HEK293 (cell line): ENCODE measurements around the gene ANGPTL4.

Experiments
- CTCF ChIP-seq: fragments of 450-650 bp; formaldehyde crosslinking; IDR thresholded peaks from 2 replicates; pipeline ENCODE4 v1.5.1; 2016; ENCODE audit warnings: missing biosample characterization, missing genetic modification characterization
- ELK4 ChIP-seq: IDR thresholded peaks from 2 replicates; pipeline ENCODE4 v1.6.1; 2011; ENCODE audit warnings: mild to moderate bottlenecking, low read depth, low read length, borderline replicate concordance
- KLF9 ChIP-seq: fragments of 450-650 bp; formaldehyde crosslinking; IDR thresholded peaks from 2 replicates; pipeline ENCODE4 v1.5.1; 2016; ENCODE audit warnings: missing biosample characterization, missing genetic modification characterization, low read depth
- ZBTB17 ChIP-seq: fragments of 450-650 bp; formaldehyde crosslinking; IDR thresholded peaks from 2 replicates; pipeline ENCODE4 v1.5.1; 2016; ENCODE audit warnings: missing biosample characterization, missing genetic modification characterization
- ZBTB26 ChIP-seq: fragments of 450-650 bp; formaldehyde crosslinking; optimal IDR thresholded peaks from 2 replicates; pipeline ENCODE3; 2016; ENCODE audit warnings: missing biosample characterization, mild to moderate bottlenecking, missing genetic modification characterization
- ZNF146 ChIP-seq: fragments of 450-650 bp; formaldehyde crosslinking; IDR thresholded peaks from 2 replicates; pipeline ENCODE4 v1.5.1; 2016; ENCODE audit warnings: missing biosample characterization, missing genetic modification characterization
- ZNF24 ChIP-seq: fragments of 450-650 bp; formaldehyde crosslinking; IDR thresholded peaks from 2 replicates; pipeline ENCODE4 v1.5.1; 2016; ENCODE audit warnings: missing biosample characterization, missing genetic modification characterization
- ZNF274 ChIP-seq, 2 experiments: fragments of 200-500 bp in 1 of 2; fragments of 450-650 bp in 1 of 2; sonication (Bioruptor generic) in 1 of 2; formaldehyde crosslinking in 1 of 2; IDR thresholded peaks; 2 replicates each; pipeline versions ENCODE4 v1.5.1 to v1.6.1; 2014 to 2016; ENCODE audit warnings: borderline replicate concordance in 1 of 2, inconsistent platforms in 1 of 2, low read length in 1 of 2, missing biosample characterization in 1 of 2, missing genetic modification characterization in 1 of 2
- ZNF335 ChIP-seq: fragments of 450-650 bp; formaldehyde crosslinking; conservative IDR thresholded peaks from 2 replicates; pipeline ENCODE4 v1.5.1; 2016; ENCODE audit warnings: missing biosample characterization, missing genetic modification characterization
- ZNF404 ChIP-seq: fragments of 450-650 bp; formaldehyde crosslinking; IDR thresholded peaks from 2 replicates; pipeline ENCODE4 v1.5.1; 2017; ENCODE audit warnings: missing biosample characterization, missing genetic modification characterization
- ZNF549 ChIP-seq: fragments of 450-650 bp; IDR thresholded peaks from 2 replicates; pipeline ENCODE4 v1.5.1; 2018; ENCODE audit warnings: missing biosample characterization, missing genetic modification characterization, mild to moderate bottlenecking, inconsistent platforms, moderate library complexity
- ZSCAN5A ChIP-seq: fragments of 450-650 bp; formaldehyde crosslinking; IDR thresholded peaks from 2 replicates; pipeline ENCODE4 v1.5.1; 2016; ENCODE audit warnings: missing biosample characterization, missing genetic modification characterization
- ZXDB ChIP-seq: fragments of 450-650 bp; formaldehyde crosslinking; IDR thresholded peaks from 2 replicates; pipeline ENCODE4 v1.5.1; 2016; ENCODE audit warnings: missing biosample characterization, missing genetic modification characterization

- TF ChIP-seq CTCF: peak; percentile 81
- TF ChIP-seq ZNF335: peak; percentile 58
- no peak for TF ChIP-seq ZNF549
- no peak for TF ChIP-seq ZNF274 (IDR thresholded peaks at IDR 0.05; ENCODE audit: low read length)
- TF ChIP-seq ZNF274 (tag by site-specific recombination; IDR thresholded peaks at IDR 0.05; ENCODE audit: borderline replicate concordance): no peak
- peak; percentile 43; the same call in 1 of the 2 replicates for TF ChIP-seq ZBTB17 (tag by site-specific recombination)
- TF ChIP-seq KLF9 (tag by site-specific recombination): peak; percentile 44; the same call in 1 of the 2 replicates
- TF ChIP-seq ZNF24 (tag by site-specific recombination): 0 out of 2 replicates have a peak, but pooled peaks have one; percentile 79
- no peak for TF ChIP-seq ELK4
- peak; percentile 19; the same call in 1 of the 2 replicates for TF ChIP-seq ZSCAN5A (tag by site-specific recombination)
- no peak for TF ChIP-seq ZNF146
- TF ChIP-seq ZBTB26 (tag by site-specific recombination): peak; percentile 42
- TF ChIP-seq ZXDB (tag by site-specific recombination): peak; percentile 89
- TF ChIP-seq ZNF404 (tag by site-specific recombination): no peak
Observed at GRCh38 chr19:8321067-8321985, 42.6 kb upstream of the ANGPTL4 start, which contains the start of the genes NDUFA7 and RPS28.
